ENCODE measurements around the gene PIK3C3. TPM values are rescaled to one million over a fixed set of nuclear protein-coding genes. Genes with fewer than 3 reads are reported as not detected.
"Not testable (repeated sequence)": the region's sequence is repeated elsewhere in the genome, so short reads cannot be mapped to it uniquely, and the experiment has no call there.

Gene PIK3C3
- total RNA-seq, 1 experiment from 2014 or later: 23.0 TPM

DNA sequence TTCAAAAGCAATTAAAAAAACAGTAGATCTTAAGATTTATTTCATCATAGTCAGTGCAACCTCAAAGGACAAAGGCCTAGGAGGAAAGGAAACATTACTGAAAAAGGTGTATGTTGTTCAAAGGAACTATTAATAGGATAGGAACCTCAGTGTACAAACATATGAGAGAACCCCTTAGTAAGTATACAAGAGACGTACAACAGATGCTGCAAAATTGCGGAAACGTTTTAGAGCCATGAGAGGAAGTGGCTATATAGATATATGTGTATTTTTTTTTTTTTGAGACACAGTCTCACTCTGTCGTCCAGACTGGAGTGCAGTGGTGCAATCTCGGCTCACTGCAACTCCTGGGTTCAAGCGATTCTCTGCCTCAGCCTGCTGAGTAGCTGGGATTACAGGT lies 22.2 kb downstream of the PIK3C3 start:
- no peaks in the 10 kb centered on the region for H3K36me3 ChIP-seq (replicated peaks; ENCODE audit: control insufficient read depth, insufficient read depth, low read length)
- DNase-seq: no peak
- no peak overlapping the region for H3K4me3 ChIP-seq (ENCODE audit: insufficient read depth, low read depth, low read length)

DNA sequence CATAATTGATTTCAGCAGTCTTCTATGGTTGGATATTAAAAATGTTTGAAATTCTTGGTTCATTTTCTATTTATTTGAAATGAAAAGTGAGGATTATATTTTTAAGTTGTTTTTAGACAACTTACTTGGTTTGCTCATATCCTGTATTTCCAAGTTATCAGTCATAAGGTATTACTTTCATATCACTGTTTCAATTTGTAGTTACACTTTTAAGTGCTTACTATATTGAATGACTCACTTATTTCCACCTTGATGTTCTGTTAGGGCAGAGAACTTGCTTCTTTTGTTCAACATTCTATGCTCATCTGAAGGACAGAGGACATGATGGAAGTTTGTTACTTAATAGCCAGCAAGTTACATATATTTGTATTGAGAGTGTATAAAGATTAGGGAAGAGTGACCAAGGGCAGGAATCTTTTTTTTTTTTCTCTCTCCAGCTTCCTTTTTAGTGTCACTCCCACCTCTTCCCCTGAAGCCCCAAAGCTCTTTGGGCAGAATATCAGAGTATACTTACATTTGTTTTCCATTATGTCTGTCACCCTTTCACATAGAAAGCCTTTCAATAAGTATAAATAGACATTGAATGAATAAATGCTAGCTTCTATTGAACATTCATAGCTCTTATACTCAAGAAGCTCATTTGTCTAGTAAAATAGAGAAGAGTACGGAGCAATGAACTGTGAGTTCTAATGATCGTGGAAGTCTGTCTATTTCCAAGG lies 28.1 kb downstream of the PIK3C3 start:
- H3K27me3 ChIP-seq (ENCODE audit: control insufficient read depth, insufficient read depth, low read length): no peaks in the 10 kb centered on the region
- DNase-seq: no peak
- no peaks in the 10 kb centered on the region for H3K36me3 ChIP-seq (replicated peaks; ENCODE audit: control insufficient read depth, insufficient read depth, low read length)
- H3K4me3 ChIP-seq (ENCODE audit: insufficient read depth, low read depth, low read length): no peak overlapping the region

More for the DNA sequence above, 22.2 kb downstream of the PIK3C3 start:
- H3K27me3 ChIP-seq (ENCODE audit: control insufficient read depth, insufficient read depth, low read length): no peaks in the 10 kb centered on the region

DNA sequence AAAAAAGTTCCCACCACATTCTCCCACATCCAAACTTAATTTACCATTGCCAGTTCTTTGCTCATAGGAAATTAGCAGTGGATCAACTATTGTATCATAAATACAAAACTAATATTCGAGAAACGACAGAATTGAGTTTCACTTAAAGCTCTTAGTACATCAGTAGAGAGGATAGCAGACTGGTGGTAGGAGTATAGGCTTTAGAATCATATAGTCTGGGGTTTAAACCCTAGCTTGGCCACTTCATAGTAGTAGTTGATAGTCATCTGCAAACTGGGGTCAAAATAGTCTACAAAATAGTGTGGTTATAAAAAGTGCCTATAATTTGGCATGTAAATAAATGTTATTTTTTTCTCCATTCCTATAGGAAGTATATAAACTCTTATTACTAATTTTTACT lies 30.9 kb downstream of the PIK3C3 start:
- H3K36me3 ChIP-seq (replicated peaks; ENCODE audit: control insufficient read depth, insufficient read depth, low read length): no peaks in the 10 kb centered on the region
- no peak overlapping the region for H3K4me3 ChIP-seq (ENCODE audit: insufficient read depth, low read depth, low read length)
- H3K27me3 ChIP-seq (ENCODE audit: control insufficient read depth, insufficient read depth, low read length): no peaks in the 10 kb centered on the region
- no peak for DNase-seq

DNA sequence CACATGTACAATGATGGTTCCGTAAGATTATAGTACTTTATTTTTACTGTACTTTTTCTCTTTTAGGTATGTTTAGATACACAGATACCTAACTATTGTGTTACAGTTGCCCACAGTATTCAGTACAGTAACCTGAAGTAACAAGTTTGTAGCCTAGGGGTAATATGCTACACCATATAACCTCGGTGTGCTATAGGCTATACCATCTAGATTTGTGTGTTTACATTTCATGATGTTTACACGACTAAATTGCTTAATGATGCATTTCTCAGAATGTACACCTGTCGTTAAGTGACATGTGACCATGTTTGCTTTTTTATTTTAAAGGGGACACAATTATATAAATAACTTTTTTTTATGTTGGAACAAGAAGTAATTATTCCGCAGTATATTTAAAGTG lies 34.5 kb downstream of the PIK3C3 start:
- H3K4me3 ChIP-seq (ENCODE audit: insufficient read depth, low read depth, low read length): no peak overlapping the region
- DNase-seq: no peak
- no peaks in the 10 kb centered on the region; the same call in 1 of the 2 replicates for H3K36me3 ChIP-seq (replicated peaks; ENCODE audit: control insufficient read depth, insufficient read depth, low read length)
- no peaks in the 10 kb centered on the region for H3K27me3 ChIP-seq (ENCODE audit: control insufficient read depth, insufficient read depth, low read length)

DNA sequence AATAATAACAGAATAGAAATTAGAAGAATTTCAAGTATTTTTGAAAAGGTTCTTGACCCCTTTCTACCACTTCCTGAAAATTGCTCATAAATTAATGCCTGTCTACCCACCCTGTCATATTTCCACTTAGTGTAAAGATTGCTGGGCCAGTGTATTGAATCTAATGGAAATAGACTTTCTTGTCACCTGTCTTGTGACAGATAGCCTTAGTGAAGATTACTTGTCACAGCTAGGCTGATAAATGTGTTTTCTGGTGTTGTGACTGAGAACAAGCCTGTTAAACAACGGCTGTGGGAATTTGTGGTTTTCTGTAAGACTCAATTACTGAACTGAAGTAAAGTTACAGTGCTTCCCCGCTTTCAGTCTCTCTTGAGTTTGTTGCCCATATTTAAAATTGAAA lies 37.0 kb downstream of the PIK3C3 start:
- no peak for DNase-seq
- Histone ChIP-seq H3K27me3 (ENCODE audit: control insufficient read depth, insufficient read depth, low read length) (no peaks in the 10 kb centered on the region), H3K36me3 (replicated peaks; ENCODE audit: control insufficient read depth, insufficient read depth, low read length) (no peaks in the 10 kb centered on the region; the same call in 1 of the 2 replicates), H3K4me3 (ENCODE audit: insufficient read depth, low read depth, low read length) (no peak overlapping the region)

DNA sequence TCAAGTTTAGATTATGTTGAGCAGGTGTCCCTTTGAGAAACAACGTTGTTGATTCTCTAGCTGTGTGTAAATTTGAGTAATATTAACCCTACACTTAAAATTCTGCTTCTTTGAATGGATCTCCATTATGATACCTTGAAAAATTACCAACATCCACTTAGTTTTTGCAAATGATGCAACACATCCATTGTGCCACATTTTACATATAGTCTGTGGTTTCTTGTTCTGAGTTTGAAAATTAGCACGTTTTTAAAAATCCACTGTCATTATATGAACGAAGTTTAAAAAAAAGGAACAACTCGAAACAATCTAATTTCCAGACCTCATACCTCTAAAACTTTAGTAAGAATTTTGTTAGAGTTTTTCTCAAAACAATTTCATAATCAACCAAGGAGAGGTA lies 37.7 kb downstream of the PIK3C3 start:
- DNase-seq: no peak
- H3K36me3 ChIP-seq (replicated peaks; ENCODE audit: control insufficient read depth, insufficient read depth, low read length): peaks cover under 1% of the 10 kb centered on the region; the same call in 1 of the 2 replicates
- H3K27me3 ChIP-seq (ENCODE audit: control insufficient read depth, insufficient read depth, low read length): no peaks in the 10 kb centered on the region
- no peak overlapping the region for H3K4me3 ChIP-seq (ENCODE audit: insufficient read depth, low read depth, low read length)

DNA sequence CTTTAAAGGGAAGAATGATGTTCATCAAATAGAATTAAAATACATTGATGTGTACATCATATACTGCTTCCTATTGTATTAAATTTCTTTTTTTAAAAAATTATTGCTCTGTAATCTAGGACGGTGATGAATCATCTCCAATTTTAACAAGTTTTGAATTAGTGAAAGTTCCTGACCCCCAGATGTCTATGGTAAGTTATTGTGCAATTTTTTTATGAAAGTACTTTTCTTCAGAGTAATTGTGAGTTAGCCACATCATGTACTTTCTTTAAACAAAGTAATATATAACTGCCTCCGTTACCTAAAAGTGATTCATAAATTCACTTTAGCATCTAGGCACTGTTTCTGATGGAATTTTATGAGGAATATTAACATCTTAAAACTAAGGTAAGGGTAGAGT lies 38.1 kb downstream of the PIK3C3 start:
- no peaks in the 10 kb centered on the region for H3K27me3 ChIP-seq (ENCODE audit: control insufficient read depth, insufficient read depth, low read length)
- peaks cover 2% of the 10 kb centered on the region for H3K36me3 ChIP-seq (replicated peaks; ENCODE audit: control insufficient read depth, insufficient read depth, low read length)

DNA sequence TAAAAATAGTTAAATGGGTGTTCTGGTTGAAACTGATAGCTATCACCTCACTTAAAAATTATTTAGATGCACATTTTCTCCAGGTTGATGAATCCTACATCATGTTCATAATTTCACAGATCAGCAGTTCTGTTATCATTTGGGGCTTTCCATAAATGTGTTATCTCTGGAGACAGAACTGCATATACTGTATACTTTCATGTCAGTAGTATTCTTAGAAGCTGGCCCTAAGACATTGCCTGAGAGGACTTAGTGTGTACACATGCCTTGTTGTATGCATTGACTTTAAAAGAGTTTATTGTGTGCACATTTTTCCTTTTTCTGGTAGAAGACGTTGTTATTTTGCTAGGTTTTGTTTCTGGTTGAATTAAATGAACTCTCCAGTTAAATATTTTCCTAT lies 41.0 kb downstream of the PIK3C3 start:
- peaks cover 3% of the 10 kb centered on the region for H3K36me3 ChIP-seq (replicated peaks; ENCODE audit: control insufficient read depth, insufficient read depth, low read length)
- no peak overlapping the region for H3K4me3 ChIP-seq (ENCODE audit: insufficient read depth, low read depth, low read length)
- no peaks in the 10 kb centered on the region for H3K27me3 ChIP-seq (ENCODE audit: control insufficient read depth, insufficient read depth, low read length)
- no peak for DNase-seq

More for the DNA sequence above, 38.1 kb downstream of the PIK3C3 start:
- DNase-seq: no peak
- no peak overlapping the region for H3K4me3 ChIP-seq (ENCODE audit: insufficient read depth, low read depth, low read length)

DNA sequence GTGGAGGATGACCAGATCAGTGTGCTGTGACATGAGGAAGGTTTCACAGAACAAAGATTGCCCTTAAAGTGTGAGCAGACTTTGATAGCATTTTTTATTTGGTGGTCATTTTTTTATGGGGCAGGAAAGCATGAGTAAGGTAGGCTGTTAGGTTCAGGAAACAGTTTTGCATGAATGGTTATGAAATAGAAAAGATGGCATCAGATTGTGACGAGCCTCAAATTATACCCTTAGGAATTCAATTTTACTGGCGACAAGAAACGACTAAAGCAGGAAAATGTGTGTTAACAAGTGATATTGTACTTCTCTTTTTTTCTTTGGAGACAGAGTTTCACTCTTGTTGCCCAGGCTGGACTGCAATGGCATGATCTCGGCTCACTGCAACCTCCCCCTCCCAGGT lies 44.7 kb downstream of the PIK3C3 start:
- peaks cover 3% of the 10 kb centered on the region for H3K36me3 ChIP-seq (replicated peaks; ENCODE audit: control insufficient read depth, insufficient read depth, low read length)
- DNase-seq: no peak
- H3K27me3 ChIP-seq (ENCODE audit: control insufficient read depth, insufficient read depth, low read length): no peaks in the 10 kb centered on the region
- H3K4me3 ChIP-seq (ENCODE audit: insufficient read depth, low read depth, low read length): no peak overlapping the region

DNA sequence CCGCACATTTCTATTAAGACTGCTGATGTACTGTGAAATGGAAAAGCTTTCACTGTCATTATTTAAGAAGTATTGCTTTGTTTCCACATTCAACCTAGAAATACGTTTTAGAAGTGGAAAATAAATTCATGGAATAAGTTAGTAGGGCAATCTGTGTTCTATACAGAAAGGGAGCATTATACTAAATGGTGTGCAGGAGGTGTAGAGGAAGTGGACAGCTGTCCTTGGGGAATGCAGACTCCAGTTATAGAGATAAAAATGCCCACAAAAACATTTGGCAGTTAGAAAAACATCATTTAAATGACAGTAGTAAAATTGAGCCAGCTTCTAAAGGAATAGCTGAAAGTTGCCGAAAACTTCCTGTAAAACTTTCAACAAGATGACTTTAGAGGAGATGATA lies 46.8 kb downstream of the PIK3C3 start:
- Histone ChIP-seq H3K36me3 (replicated peaks; ENCODE audit: control insufficient read depth, insufficient read depth, low read length) (peaks cover 3% of the 10 kb centered on the region), H3K27me3 (ENCODE audit: control insufficient read depth, insufficient read depth, low read length) (no peaks in the 10 kb centered on the region), H3K4me3 (ENCODE audit: insufficient read depth, low read depth, low read length) (no peak overlapping the region)
- no peak for DNase-seq

DNA sequence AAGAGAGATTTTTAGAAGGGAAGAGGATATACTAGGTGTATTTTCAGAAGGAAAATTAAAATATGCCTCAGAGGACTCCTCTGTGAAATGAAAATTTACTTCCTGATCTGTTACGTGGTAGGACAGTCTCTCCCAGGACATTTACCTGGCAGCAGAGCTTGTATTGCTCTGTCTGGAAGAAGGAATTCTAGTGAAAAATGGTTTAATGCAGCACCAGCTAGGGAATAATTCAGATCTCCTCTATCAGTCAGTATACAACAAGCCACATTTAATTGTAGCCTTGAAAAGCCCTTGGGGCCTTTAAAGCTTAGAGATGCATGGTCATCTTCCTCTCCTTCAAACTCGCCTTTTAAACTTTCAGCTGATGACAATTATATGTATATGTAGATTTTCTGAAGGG lies 49.6 kb downstream of the PIK3C3 start:
- no peak overlapping the region for H3K4me3 ChIP-seq (ENCODE audit: insufficient read depth, low read depth, low read length)
- DNase-seq: no peak
- no peaks in the 10 kb centered on the region; the same call in none of the 2 replicates for H3K36me3 ChIP-seq (replicated peaks; ENCODE audit: control insufficient read depth, insufficient read depth, low read length)
- H3K27me3 ChIP-seq (ENCODE audit: control insufficient read depth, insufficient read depth, low read length): no peaks in the 10 kb centered on the region

DNA sequence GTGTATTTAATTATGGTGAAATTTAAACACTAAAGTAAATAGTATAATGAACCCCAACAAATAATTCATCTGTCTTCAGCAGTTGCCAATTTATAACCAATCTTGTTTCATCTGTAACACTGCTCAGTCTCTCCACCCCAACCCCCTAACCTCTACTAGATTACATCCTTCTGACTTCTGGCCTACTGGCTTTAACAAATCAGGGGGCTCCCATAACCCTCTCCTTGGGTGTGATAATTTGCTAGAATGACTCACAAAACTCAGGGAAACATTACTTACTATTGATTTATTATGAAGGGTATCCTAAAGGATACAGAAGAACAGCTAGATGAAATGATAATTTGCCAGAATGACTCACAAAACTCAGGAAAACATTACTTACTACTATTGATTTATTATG lies 50.7 kb downstream of the PIK3C3 start:
- no peaks in the 10 kb centered on the region; the same call in 1 of the 2 replicates for H3K36me3 ChIP-seq (replicated peaks; ENCODE audit: control insufficient read depth, insufficient read depth, low read length)
- no peak overlapping the region for H3K4me3 ChIP-seq (ENCODE audit: insufficient read depth, low read depth, low read length)
- no peaks in the 10 kb centered on the region for H3K27me3 ChIP-seq (ENCODE audit: control insufficient read depth, insufficient read depth, low read length)
- DNase-seq: no peak

DNA sequence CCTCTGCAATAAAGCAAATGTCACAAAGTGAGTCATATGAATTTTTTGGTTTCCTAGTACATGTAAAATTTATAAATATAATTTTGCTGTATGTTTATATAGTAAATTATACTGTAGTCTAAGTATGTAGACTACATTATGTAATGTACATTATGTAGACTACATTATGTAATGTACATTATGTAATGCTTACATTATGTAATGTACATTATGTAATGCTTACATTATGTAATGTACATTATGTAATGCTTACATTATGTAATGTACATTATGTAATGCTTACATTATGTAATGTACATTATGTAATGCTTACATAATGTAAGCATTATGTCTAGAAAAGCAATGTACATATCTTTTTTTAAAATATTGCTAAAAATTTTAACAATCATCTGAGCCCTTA lies 54.4 kb downstream of the PIK3C3 start:
- DNase-seq; H3K4me3 ChIP-seq (ENCODE audit: insufficient read depth, low read depth, low read length); H3K27me3 ChIP-seq (ENCODE audit: control insufficient read depth, insufficient read depth, low read length); H3K36me3 ChIP-seq (replicated peaks; ENCODE audit: control insufficient read depth, insufficient read depth, low read length): not testable (repeated sequence)

DNA sequence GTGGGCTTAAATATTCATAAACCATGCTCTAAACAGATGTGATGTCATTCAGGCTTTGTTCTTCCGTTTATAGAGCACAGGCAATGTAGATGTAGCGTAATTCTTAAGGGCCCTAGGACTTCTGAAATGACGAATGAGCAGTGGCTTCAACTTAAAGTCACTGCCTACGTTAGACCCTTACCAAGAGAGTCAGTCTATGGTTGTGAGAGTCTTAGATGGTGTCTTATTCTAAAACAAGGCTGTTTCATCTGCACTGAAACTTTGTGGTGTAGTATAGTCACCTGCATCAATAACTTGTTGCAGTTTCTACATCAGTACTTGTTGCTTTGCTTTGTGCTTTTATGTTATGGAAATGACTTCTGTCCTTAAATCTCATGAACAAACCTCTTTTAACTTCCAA lies 56.0 kb downstream of the PIK3C3 start:
- no peak for DNase-seq
- H3K4me3 ChIP-seq (ENCODE audit: insufficient read depth, low read depth, low read length): no peak overlapping the region
- H3K27me3 ChIP-seq (ENCODE audit: control insufficient read depth, insufficient read depth, low read length): no peaks in the 10 kb centered on the region
- peaks cover 1% of the 10 kb centered on the region; the same call in 1 of the 2 replicates for H3K36me3 ChIP-seq (replicated peaks; ENCODE audit: control insufficient read depth, insufficient read depth, low read length)

DNA sequence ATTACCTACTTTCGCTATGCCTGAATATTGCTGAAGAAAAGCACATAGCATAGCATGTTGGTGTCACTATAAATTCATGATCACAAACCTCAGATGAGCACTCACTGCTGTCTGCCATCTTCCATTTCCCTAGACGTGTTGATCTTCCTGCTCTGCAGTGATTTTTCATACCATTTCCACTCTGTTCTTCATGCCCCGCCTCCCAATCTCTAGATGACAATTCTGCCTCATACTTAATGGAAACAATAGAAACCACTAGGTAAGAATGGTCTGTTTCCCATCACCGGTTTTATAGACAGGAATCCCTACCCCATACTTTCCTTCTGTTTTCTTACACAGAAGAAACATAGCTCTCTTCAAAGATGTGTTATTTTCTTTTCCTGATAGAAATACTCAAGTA lies 63.8 kb downstream of the PIK3C3 start:
- H3K36me3 ChIP-seq (replicated peaks; ENCODE audit: control insufficient read depth, insufficient read depth, low read length): peaks cover 1% of the 10 kb centered on the region; the same call in 1 of the 2 replicates
- no peak for DNase-seq
- no peak overlapping the region for H3K4me3 ChIP-seq (ENCODE audit: insufficient read depth, low read depth, low read length)
- no peaks in the 10 kb centered on the region for H3K27me3 ChIP-seq (ENCODE audit: control insufficient read depth, insufficient read depth, low read length)

DNA sequence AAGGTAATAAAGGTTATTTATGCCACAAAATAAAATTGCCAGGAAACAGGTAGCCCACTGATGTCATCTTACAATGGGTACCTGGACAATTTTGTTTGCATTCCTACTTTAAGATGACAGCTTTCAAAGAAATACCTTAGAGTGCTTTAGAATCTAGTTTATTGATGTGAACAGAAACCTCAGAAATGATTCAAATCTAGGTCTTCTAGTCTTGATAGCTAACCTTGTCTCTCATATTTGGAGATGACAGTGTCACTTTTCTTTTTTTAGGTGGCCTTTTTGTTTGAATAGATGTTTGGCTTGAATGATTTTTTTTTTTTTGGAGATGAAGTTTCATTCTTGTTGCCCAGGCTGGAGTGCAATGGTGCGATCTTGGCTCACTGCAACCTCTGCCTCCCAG lies 69.1 kb downstream of the PIK3C3 start:
- Histone ChIP-seq H3K27me3 (ENCODE audit: control insufficient read depth, insufficient read depth, low read length) (no peaks in the 10 kb centered on the region), H3K36me3 (replicated peaks; ENCODE audit: control insufficient read depth, insufficient read depth, low read length) (no peaks in the 10 kb centered on the region), H3K4me3 (ENCODE audit: insufficient read depth, low read depth, low read length) (no peak overlapping the region)
- no peak for DNase-seq
